Gastrocnemius medialis (tissue), 4 donors: ENCODE measurements around the gene NKX1-2. TPM values are rescaled to one million over a fixed set of nuclear protein-coding genes. Genes with fewer than 3 reads are reported as not detected.

Source experiments
- ATAC-seq, 2 donors: fragments of 150-250 bp; one replicate each; pipeline ENCODE4 v1.9.1; 2016
- DNase-seq, 2 donors: peaks; one replicate each; pipeline ENCODE4 v3.0.0-alpha.2; 2019
- H3K27ac ChIP-seq, 4 donors: fragments of 200-600 bp; sonication (generic); 1 replicate in 1 of 4; 2 replicates in 3 of 4; pipeline ENCODE4 v1.5.1; 2016 to 2018; ENCODE audit warnings: mild to moderate bottlenecking in 2 of 4, moderate library complexity in 1 of 4
- H3K27me3 ChIP-seq, 3 donors: fragments of 200-600 bp; sonication (generic) in 2 of 3; 1 replicate in 1 of 3; 2 replicates in 2 of 3; pipeline versions ENCODE4 v1.5.1 to v1.6.0; 2016 to 2019; ENCODE audit warnings: mild to moderate bottlenecking in 1 of 3, moderate library complexity in 1 of 3
- H3K36me3 ChIP-seq, 2 donors: fragments of 200-600 bp; sonication (generic) in 1 of 2; one replicate each; pipeline ENCODE4 v1.5.1; 2017 to 2018
- H3K4me1 ChIP-seq, 2 donors: fragments of 200-600 bp; sonication (generic) in 1 of 2; one replicate each; pipeline ENCODE4 v1.5.1; 2016 to 2017; ENCODE audit warnings: mild to moderate bottlenecking in 2 of 2
- H3K4me3 ChIP-seq, 4 donors: fragments of 200-600 bp; sonication (generic) in 3 of 4; 1 replicate in 1 of 4; 2 replicates in 3 of 4; pipeline ENCODE4 v1.5.1; 2016 to 2019; ENCODE audit warnings: mild to moderate bottlenecking in 2 of 4
- H3K9me3 ChIP-seq, 3 donors: fragments of 200-600 bp; sonication (generic) in 2 of 3; 1 replicate in 1 of 3; 2 replicates in 2 of 3; pipeline ENCODE4 v1.5.1; 2016 to 2019
- CTCF ChIP-seq, 5 experiments: fragments of 450-650 bp in 3 of 5; fragments of 200-600 bp in 2 of 5; sonication (generic) in 2 of 5; IDR thresholded peaks in 4 of 5; conservative IDR thresholded peaks in 1 of 5; 1 replicate in 4 of 5; 2 replicates in 1 of 5; pipeline ENCODE4 v1.5.1; 2016 to 2019; ENCODE audit warnings: antibody characterized with exemption in 5 of 5, mild to moderate bottlenecking in 3 of 5, moderate library complexity in 3 of 5
- POLR2A ChIP-seq, 2 donors: fragments of 450-650 bp; IDR thresholded peaks; one replicate each; pipeline ENCODE4 v1.6.1; 2017; ENCODE audit warnings: antibody characterized with exemption in 2 of 2, mild to moderate bottlenecking in 2 of 2, moderate library complexity in 2 of 2
- in situ Hi-C, 4 donors: fragments of 200-750 bp; cut with MboI; loops; one replicate each; pipeline versions ENCODE4 v1.15.0 to v1.8.0; 2017; ENCODE audit warnings: low sequenced_read_pairs in 4 of 4
- intact Hi-C: fragments of 100-400 bp; cut with DNase I; formaldehyde crosslinking; loops from one replicate; pipeline ENCODE4 v1.15.1; 2023; ENCODE audit warnings: low total_unique reads
- total RNA-seq, 4 donors: library from RNA; depleted of rRNA; stranded (reverse); fragments of >200 nt; gene quantifications; one replicate each; pipeline versions ENCODE4 v1.1.0 to v1.2.3, GENCODE V29; 2016

NKX1-2 gene
- total RNA-seq, 4 donors from 2014 or later = not detected

GRCh38 chr10:124478515-124478914 lies 28.7 kb upstream of the NKX1-2 start:
- Histone ChIP-seq H3K27ac (no peak overlapping the region), H3K9me3 (no peaks in the 10 kb centered on the region), H3K4me1 (no peaks in the 10 kb centered on the region), H3K36me3 (no peaks in the 10 kb centered on the region), H3K27me3 (no peaks in the 10 kb centered on the region), H3K4me3 (no peak overlapping the region)
- no peak for DNase-seq
- ATAC-seq = no peak
- intact Hi-C loops = no loop called here
- no peak for TF ChIP-seq POLR2A (IDR thresholded peaks at IDR 0.05)
- TF ChIP-seq CTCF (IDR thresholded peaks at IDR 0.05 in 4 of 5, conservative IDR thresholded peaks at IDR 0.05 in 1 of 5) = no peak
- in situ Hi-C loops = no loop called here

GRCh38 chr10:124477614-124478363 lies 28.0 kb upstream of the NKX1-2 start:
- intact Hi-C loops (no loop called here), in situ Hi-C loops (no loop called here)
- Histone ChIP-seq H3K4me1 (no peaks in the 10 kb centered on the region), H3K27me3 (no peaks in the 10 kb centered on the region), H3K9me3 (no peaks in the 10 kb centered on the region), H3K27ac (no peak overlapping the region), H3K4me3 (no peak overlapping the region), H3K36me3 (no peaks in the 10 kb centered on the region)
- TF ChIP-seq CTCF (IDR thresholded peaks at IDR 0.05 in 4 of 5, conservative IDR thresholded peaks at IDR 0.05 in 1 of 5) (no peak), POLR2A (IDR thresholded peaks at IDR 0.05) (no peak)
- DNase-seq = no peak
- no peak for ATAC-seq

GRCh38 chr10:124476043-124476725 lies 26.3 kb upstream of the NKX1-2 start:
- no peaks in the 10 kb centered on the region for H3K9me3 ChIP-seq
- in situ Hi-C loops (no loop called here), intact Hi-C loops (no loop called here)
- H3K27me3 ChIP-seq = no peaks in the 10 kb centered on the region
- DNase-seq = no peak
- H3K4me3 ChIP-seq = no peak overlapping the region
- ATAC-seq = no peak
- H3K36me3 ChIP-seq = no peaks in the 10 kb centered on the region
- H3K27ac ChIP-seq = no peak overlapping the region
- H3K4me1 ChIP-seq = no peaks in the 10 kb centered on the region
- TF ChIP-seq POLR2A (IDR thresholded peaks at IDR 0.05) = no peak
- no peak for TF ChIP-seq CTCF (IDR thresholded peaks at IDR 0.05 in 4 of 5, conservative IDR thresholded peaks at IDR 0.05 in 1 of 5)

- ATAC-seq = no peak
- Histone ChIP-seq H3K4me1 (no peaks in the 10 kb centered on the region), H3K36me3 (no peaks in the 10 kb centered on the region), H3K27ac (no peak overlapping the region), H3K9me3 (no peaks in the 10 kb centered on the region), H3K4me3 (no peak overlapping the region), H3K27me3 (no peaks in the 10 kb centered on the region)
- in situ Hi-C loops (no loop called here), intact Hi-C loops (no loop called here)
- no peak for DNase-seq
- TF ChIP-seq POLR2A (IDR thresholded peaks at IDR 0.05) (no peak), CTCF (IDR thresholded peaks at IDR 0.05 in 4 of 5, conservative IDR thresholded peaks at IDR 0.05 in 1 of 5) (no peak)
Measured at GRCh38 chr10:124474514-124475070, 24.8 kb upstream of the NKX1-2 start.
